ENCODE measurements around the gene CTAGE4.
"Not testable (repeated sequence)": the region's sequence is repeated elsewhere in the genome, so short reads cannot be mapped to it uniquely, and the experiment has no call there.

CTAGE4 gene

DNA sequence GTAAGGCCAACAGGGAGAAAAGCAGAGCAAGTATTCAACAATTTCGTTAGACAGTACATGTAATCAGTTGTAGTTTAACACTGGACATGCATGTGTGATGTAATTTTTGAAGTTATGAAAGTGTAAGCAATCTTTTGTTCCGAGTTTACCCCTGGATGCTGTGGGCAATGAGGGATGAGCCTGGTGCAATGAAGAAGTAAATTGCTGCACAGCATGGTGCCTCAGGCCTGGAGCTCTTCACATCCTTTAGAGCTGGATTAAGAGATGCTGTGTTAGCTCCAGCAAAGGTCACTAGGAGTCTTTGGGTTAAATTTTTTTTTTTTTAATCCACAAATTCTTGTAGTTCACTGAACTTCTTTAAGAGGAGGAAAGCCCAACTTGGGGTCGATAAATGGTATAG, 19.8 kb downstream of the CTAGE4 start:
- not testable (repeated sequence) for DNase-seq (ENCODE audit: extremely low read depth in 1 of 2, low read depth in 1 of 2)

DNA sequence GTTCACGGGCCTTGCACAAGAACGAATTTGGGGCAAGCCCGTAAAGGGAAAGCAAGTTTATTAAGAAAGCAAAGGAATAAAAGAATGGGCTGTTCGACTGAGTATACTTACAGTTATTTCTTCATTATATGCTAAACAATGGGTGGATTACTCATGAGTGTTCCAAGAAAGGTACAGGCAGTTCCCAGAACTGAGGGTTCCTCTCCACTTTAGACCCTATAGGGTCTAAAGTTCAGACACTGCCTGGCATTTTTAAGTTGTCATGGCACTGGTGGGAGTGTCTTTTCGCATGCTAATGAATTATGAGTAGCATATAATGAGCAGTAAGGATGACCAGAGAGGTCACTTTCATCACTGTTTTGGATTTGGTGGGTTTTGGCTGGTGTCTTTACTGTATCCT, 22.0 kb downstream of the CTAGE4 start:
- DNase-seq (ENCODE audit: extremely low read depth in 1 of 2, low read depth in 1 of 2) = not testable (repeated sequence)

DNA sequence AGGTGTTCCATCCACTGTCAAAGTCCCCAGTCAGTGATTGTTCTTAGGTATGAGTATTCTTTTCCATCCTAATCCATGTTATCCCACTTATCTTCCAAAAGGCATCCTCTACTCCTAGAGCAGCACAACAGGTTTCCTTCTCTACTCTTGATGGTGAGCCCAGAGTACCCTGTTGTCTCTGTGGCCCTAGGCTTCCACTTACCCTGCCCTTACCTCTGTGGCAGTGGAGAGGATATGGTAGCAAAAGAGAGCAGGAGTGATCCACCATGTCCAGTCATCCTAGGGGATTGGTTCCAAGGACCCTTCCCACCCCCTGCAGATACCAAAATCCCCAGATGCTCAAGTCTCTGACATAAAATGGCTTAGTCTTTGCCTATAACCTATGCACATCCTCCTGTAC, 33.9 kb downstream of the CTAGE4 start:
- DNase-seq (ENCODE audit: extremely low read depth in 1 of 2, low read depth in 1 of 2) = not testable (repeated sequence)

DNA sequence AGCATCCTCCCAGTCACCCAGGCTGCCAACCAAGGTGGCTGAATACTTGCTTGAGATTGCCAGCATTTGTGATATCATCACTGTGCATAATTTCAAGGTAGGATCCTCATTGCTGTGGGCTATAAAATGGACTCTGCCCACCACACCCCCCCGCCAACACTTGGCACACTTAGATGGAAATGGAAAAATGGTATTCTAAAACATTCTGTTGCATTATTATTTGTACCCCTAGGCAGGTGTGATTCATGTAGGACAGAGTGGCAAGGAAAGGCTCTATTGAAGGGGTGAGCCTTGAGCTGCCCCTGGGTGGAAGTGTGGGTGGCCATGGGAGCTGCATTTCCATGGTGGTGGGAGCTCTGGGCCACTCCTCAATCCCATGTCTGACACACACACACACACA, 35.3 kb downstream of the CTAGE4 start:
- DNase-seq (ENCODE audit: extremely low read depth in 1 of 2, low read depth in 1 of 2) = not testable (repeated sequence)

DNA sequence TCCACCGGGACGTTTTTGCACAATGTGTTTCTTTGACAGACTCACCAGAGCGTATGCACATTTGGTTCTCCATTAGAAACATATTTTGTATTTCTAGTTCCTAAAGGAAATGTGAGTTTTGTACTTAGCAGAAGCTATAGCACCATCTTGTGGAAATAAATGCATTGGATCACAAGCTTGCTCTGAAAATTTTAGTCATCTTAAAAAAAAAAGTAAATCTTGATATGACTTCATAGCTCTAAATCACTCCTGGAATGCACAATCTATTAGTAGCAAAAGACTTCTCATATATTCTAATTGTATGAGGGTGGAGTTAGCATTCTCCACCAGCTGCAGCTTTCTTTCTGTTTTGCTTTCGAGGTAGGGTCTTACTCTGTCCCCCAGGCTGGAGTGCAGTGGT, 35.9 kb downstream of the CTAGE4 start:
- DNase-seq (ENCODE audit: extremely low read depth in 1 of 2, low read depth in 1 of 2) = not testable (repeated sequence)

DNA sequence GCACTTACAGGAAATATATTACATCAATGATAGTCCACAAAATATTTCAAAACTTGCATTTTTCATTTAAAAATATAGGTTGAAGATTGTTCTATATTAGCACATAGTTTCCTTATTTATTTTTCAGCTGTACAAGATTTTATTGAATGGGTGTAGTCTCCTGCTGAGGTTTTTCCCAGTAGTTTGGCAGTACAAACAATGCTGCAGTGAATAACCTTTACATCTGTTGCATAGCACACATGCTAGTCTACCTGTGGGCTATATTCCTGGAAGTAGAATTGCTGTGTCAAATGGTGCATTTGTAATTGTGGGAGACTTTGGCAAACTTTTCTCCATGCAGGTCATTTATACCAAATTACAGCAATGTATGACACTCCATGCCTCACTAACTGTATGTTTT, 37.3 kb downstream of the CTAGE4 start:
- not testable (repeated sequence) for DNase-seq (ENCODE audit: extremely low read depth in 1 of 2, low read depth in 1 of 2)

DNA sequence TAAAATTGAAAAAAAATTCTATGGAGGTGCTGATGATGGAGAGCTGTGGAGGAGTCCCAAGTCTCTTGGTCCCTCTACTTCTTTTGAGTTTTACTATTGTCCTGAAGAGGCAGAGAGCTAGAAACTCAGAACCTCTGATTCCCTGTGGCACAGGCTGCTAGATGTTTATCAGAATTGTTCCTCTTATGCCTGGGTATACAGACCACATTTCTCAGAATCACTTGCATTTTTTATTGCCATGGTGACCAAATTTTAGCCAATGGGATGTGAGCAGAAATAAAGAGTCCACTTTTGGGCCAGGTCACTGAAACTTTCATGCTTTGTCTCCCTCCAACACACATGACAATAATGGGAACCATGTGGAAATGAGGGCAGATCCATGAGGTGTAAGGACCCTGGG, 40.4 kb downstream of the CTAGE4 start:
- DNase-seq (ENCODE audit: extremely low read depth in 1 of 2, low read depth in 1 of 2) = not testable (repeated sequence)

DNA sequence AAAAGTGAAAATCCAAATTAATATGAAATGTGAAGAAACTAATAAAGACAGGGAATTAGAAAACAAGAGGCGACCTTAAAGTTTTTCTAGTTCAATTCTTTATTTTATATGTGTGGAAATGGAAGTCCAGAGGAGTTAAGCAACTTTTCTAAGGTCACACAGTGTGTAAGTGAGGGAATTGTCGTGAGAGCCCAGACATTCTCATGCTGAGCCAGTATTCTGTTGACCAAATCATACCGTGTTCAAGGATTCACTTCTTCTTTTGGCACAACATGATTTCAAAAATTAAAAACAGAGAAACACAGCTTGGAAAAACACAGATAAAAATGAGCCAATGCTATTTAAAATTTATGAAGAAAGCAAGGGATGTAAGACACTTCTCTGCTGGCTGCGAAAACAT, 43.6 kb downstream of the CTAGE4 start:
- DNase-seq (ENCODE audit: extremely low read depth in 1 of 2, low read depth in 1 of 2) = not testable (repeated sequence)

DNA sequence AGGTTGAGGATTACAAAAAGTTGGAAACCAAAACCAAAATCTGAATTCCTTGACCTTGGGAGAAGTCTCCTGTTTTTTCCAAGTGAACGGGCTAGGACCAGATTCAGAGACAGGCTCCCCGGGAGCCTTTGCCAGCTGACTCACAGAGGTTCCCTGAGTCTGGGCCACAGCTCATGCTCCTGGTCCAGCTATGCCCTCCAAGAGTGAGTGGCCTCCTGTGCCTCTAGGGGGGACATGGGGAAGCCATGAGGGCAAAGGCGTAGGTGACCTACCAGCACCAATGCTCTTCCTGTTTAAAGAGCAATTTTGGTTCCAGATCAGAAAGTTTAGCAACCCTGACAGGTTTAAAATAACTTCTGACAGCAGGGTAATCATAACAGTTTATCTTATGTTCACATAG, 45.5 kb downstream of the CTAGE4 start:
- not testable (repeated sequence) for DNase-seq (ENCODE audit: extremely low read depth in 1 of 2, low read depth in 1 of 2)

DNA sequence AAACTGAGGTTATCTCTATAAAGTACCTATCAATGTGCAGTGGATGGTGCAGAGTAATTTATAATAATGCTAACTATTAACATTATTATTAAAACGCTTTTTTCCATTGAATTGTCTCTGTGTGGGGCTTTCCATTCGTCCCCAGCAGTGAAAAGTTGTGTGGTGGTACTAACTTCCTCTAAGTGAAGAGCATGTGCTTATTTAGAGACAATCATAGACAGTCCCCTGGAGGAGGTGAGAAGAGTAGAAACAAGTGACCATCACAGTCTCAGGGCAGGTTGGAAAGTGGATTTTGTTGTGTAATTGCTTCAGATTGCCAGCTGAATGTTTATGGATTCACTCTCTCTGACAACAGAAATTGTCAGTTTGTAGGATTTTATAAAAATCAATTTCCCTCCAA, 47.8 kb downstream of the CTAGE4 start:
- not testable (repeated sequence) for DNase-seq (ENCODE audit: extremely low read depth in 1 of 2, low read depth in 1 of 2)

DNA sequence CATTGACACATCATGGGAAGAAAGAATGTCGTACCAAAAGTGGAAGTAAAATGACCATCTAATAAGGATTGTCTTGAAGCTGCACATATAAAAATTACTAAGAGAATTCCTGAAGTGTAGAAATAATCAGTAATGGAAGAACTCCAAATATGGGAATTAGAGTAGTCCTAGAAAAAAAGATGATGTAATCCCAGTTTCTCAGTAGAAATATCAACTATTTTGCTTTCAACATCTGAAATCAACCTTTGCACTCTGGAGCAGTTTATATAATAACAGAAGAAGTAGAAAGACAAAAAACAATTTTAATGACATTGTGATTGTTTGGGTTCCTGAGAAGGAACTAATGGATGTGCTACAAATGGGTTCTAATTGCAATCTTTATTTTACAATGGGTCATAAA, 49.8 kb downstream of the CTAGE4 start:
- DNase-seq (ENCODE audit: extremely low read depth in 1 of 2, low read depth in 1 of 2) = not testable (repeated sequence)

Data from stimulated activated CD8-positive, alpha-beta memory T cell treated with anti-CD3 and anti-CD28 coated beads, Interleukin-7, amount 100 ng/mL, for 48 hours (primary cell).